GM12873 (cell line): Measurements from ENCODE around the gene TRPC6.

Experiments
- CTCF ChIP-seq: IDR thresholded peaks from 2 replicates; pipeline ENCODE4 v1.5.1; 2012; ENCODE audit warnings: low read depth, mild to moderate bottlenecking, moderate library complexity, low read length, control low read depth; ENCODE audit not compliant: insufficient read depth; ENCODE audit errors: missing control alignments

The TRPC6 gene

GRCh38 chr11:101497291-101497690 lies 86.5 kb downstream of the TRPC6 start:
- TF ChIP-seq CTCF, result no peak

- TF ChIP-seq CTCF, result no peak
Measured at GRCh38 chr11:101487775-101488174, 96.0 kb downstream of the TRPC6 start.

GRCh38 chr11:101482556-101483124 lies 101.2 kb downstream of the TRPC6 start:
- no peak for TF ChIP-seq CTCF

GRCh38 chr11:101478587-101479369 lies 105.0 kb downstream of the TRPC6 start:
- no peak for TF ChIP-seq CTCF

- TF ChIP-seq CTCF, result no peak
Measured at GRCh38 chr11:101477926-101478325, 105.9 kb downstream of the TRPC6 start.

- TF ChIP-seq CTCF, result no peak
Measured at GRCh38 chr11:101476191-101476590, 107.6 kb downstream of the TRPC6 start.

- no peak for TF ChIP-seq CTCF
Measured at GRCh38 chr11:101475699-101476098, 108.1 kb downstream of the TRPC6 start.
